ENCODE results near the gene SIL1.
A peak's percentile ranks its signal among the peaks of the same experiment; 100 is the strongest.

Gene SIL1

DNA sequence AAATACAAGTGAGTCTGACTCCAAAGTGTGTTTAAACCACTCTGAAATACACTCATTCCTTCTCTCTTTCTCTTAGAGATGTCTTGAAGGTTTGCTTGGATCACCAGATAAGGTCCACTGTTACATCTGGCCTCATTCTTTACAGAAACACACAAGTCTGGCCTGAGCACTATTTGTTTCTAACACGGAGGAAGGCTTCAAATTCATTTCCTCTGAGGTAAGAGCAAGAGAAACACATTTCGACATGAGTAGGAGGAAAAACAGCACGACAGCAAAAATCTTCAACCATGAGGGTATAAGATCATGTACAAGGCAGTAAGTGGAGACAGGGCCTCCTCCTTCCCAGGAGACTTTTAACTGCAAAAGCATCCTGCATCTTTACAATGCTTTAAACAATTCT is 8.0 kb downstream of the SIL1 start:
- TF ChIP-seq, protein P1, sequence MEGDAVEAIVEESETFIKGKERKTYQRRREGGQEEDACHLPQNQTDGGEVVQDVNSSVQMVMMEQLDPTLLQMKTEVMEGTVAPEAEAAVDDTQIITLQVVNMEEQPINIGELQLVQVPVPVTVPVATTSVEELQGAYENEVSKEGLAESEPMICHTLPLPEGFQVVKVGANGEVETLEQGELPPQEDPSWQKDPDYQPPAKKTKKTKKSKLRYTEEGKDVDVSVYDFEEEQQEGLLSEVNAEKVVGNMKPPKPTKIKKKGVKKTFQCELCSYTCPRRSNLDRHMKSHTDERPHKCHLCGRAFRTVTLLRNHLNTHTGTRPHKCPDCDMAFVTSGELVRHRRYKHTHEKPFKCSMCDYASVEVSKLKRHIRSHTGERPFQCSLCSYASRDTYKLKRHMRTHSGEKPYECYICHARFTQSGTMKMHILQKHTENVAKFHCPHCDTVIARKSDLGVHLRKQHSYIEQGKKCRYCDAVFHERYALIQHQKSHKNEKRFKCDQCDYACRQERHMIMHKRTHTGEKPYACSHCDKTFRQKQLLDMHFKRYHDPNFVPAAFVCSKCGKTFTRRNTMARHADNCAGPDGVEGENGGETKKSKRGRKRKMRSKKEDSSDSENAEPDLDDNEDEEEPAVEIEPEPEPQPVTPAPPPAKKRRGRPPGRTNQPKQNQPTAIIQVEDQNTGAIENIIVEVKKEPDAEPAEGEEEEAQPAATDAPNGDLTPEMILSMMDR (conservative IDR thresholded peaks at IDR 0.05; ENCODE audit: control insufficient read depth, insufficient read depth, low read depth, low read length): no peak
- peak; percentile 77 for DNase-seq (ENCODE audit: low read depth)
- H3K4me3 ChIP-seq (ENCODE audit: control insufficient read depth, low read depth, low read length): no peak overlapping the region

DNA sequence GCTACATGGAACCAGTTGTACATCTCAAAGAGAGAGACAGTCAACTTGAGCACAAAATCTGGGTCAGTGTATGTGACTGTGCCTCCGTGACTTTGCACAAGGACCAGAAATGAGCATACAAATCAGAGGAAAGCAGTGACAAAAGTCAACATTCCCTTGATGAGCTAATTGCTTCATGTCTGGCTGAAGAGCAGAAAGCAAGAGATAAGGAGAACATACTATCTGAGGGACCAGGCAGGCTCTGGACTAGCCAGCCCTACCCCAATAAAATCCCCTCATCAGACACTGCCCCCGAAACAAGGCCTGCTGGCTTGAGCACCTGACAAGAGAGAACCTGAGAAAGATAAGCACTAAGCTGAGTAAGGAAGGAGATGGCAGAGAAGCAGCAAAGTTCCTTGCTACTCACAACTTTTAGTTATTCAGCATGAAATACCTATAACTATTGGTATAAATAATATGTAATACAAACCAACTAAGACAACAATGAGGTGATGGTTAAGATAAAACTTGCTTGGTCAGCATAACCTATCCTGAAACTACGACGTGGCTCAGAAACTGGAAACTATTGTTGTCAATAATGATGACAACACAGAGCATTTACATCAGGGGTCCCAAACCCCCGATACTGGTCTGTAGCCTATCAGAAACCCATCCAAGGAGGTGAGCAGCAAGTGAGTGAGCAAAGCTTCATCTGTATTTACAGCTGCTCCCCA is 9.5 kb downstream of the SIL1 start:
- DNase-seq (ENCODE audit: low read depth): no peak

DNA sequence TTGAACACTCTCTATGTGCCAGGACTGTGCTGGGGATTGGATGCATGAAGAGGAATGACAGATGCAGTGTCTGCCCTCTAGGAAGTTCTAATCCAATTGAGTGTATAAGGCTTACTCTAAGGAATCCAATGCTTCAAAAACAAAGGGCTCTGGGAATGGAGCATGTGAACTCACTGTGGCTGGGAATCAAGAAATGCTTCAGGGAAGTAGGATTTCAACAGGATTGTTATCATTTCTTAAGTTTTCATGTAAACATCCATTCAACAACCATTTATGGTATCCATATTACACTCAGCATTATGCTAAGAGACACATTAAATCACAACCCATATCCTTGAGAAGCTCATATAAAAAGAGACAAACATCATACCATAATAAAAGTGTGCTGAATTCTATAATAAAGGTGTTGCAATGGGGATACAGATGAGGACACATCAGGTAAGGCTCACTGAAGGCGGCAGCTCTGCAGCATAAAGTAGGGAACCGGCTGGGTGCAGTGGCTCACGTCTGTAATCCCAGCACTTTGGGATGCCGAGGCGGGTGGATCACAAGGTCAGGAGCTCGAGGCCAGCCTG is 11.3 kb downstream of the SIL1 start:
- TF ChIP-seq, protein P1 (conservative IDR thresholded peaks at IDR 0.05; ENCODE audit: control insufficient read depth, insufficient read depth, low read depth, low read length): no peak
- DNase-seq (ENCODE audit: low read depth): no peak
- no peak overlapping the region for H3K4me3 ChIP-seq (ENCODE audit: control insufficient read depth, low read depth, low read length)

More for the DNA sequence above, 9.5 kb downstream of the SIL1 start:
- TF ChIP-seq, protein P1 (conservative IDR thresholded peaks at IDR 0.05; ENCODE audit: control insufficient read depth, insufficient read depth, low read depth, low read length): no peak
- H3K4me3 ChIP-seq (ENCODE audit: control insufficient read depth, low read depth, low read length): no peak overlapping the region

DNA sequence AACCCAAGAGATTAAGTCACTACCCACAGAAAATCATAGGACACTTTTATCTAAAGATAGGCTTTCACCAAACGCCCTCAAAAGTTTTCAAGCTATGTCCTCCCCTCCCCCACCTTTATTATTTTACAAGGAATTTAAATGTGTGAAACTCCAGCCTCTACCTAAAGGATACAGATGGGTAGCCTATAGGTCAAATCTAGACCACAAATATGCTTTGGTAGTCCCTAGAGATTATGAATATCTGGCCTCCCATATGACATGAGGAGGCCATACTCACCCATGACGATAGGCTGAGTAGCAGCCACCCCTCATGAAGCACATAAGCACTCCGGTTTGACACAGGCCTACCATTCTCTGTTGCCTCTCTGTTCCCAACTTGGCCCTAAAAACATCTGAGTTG is 11.9 kb downstream of the SIL1 start:
- TF ChIP-seq, protein P1 (conservative IDR thresholded peaks at IDR 0.05; ENCODE audit: control insufficient read depth, insufficient read depth, low read depth, low read length): no peak
- peak; percentile 30 for DNase-seq (ENCODE audit: low read depth)
- H3K4me3 ChIP-seq (ENCODE audit: control insufficient read depth, low read depth, low read length): no peak overlapping the region

DNA sequence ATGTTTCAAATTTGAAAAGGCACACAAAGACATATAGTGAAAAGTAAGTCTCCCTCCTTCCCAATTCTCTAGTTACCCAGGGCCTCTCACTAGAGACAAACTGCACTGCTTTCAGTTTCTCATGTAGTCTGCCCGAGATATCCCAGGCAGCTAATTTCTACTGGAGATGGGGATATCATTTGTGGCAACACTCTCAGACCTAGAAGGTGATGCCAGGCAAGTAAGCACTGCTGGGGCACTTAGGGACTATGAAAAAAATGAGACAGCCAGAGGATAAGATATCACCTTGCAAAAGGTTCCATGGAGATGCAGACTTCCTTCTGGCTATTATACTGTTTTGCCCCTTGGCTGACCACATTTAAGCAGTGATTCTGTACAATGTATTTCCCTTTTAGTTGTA is 12.6 kb downstream of the SIL1 start:
- no peak for DNase-seq (ENCODE audit: low read depth)
- TF ChIP-seq, protein P1 (conservative IDR thresholded peaks at IDR 0.05; ENCODE audit: control insufficient read depth, insufficient read depth, low read depth, low read length): no peak
- no peak overlapping the region for H3K4me3 ChIP-seq (ENCODE audit: control insufficient read depth, low read depth, low read length)

DNA sequence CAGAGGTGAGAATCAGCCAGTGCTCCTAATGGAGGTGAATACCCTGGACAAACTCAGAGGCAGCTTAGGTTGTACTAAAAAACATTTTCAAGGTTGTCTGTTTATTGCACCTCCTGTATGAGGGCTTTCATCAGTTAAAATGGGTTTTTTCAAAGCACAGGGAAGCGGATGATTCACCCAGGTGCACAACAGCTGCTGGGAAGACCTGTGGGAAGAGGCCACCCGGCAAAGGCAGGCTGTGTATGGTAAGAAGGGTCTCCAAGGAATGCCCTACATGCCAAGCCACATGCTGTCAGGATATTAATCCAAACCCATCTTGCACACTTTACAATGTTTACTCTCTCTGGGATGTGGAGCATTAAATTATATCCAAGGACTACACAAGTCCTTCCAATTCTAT is 14.7 kb downstream of the SIL1 start:
- no peak overlapping the region for H3K4me3 ChIP-seq (ENCODE audit: control insufficient read depth, low read depth, low read length)
- no peak for DNase-seq (ENCODE audit: low read depth)
- TF ChIP-seq, protein P1 (conservative IDR thresholded peaks at IDR 0.05; ENCODE audit: control insufficient read depth, insufficient read depth, low read depth, low read length): no peak

Data from fibroblast of mammary gland (primary cell).